ENCODE data around the gene SEPTIN12. TPM values are rescaled to one million over a fixed set of nuclear protein-coding genes. Genes with fewer than 3 reads are reported as not detected.

Gene SEPTIN12
- total and polyA plus RNA-seq, 2 of the 4 experiments (the other 2 are of a cell fraction), result not detected

- no peak for TF ChIP-seq RFX5 (IDR thresholded peaks at IDR 0.05; ENCODE audit: low read depth, low read length)
- no peak for TF ChIP-seq MAFK (IDR thresholded peaks at IDR 0.05; ENCODE audit: low read depth, low read length)
These were observed 13.2 kb upstream of the SEPTIN12 start (continued) for GRCh38 chr16:4801051-4801961.

GRCh38 chr16:4800290-4801041 is 12.3 kb upstream of the SEPTIN12 start:
- Histone ChIP-seq H3K9me3 (ENCODE audit: control insufficient read depth, insufficient read depth, low read length) (no peaks in the 10 kb centered on the region), H3K18ac (ENCODE audit: low read depth, low read length) (no peak overlapping the region), H4K5ac (ENCODE audit: low read depth, low read length) (no peak overlapping the region), H2BK20ac (ENCODE audit: low read depth, low read length) (no peak overlapping the region), H3K23ac (ENCODE audit: low read depth, low read length) (no peak overlapping the region), H2BK5ac (ENCODE audit: low read depth, low read length, poor library complexity, severe bottlenecking) (no peak overlapping the region), H3K4me1 (ENCODE audit: control insufficient read depth, insufficient read depth, low read length) (peaks cover 5% of the 10 kb centered on the region; the same call in 1 of the 2 replicates), H3K4me3 (ENCODE audit: insufficient read depth, low read depth, low read length) (no peak overlapping the region), H2AK5ac (ENCODE audit: low read depth, low read length) (no peak overlapping the region), H2BK15ac (ENCODE audit: low read depth, low read length) (no peak overlapping the region), H3K14ac (replicated peaks; ENCODE audit: low read depth, low read length) (no peak overlapping the region), H3K9me1 (ENCODE audit: insufficient read depth, low read length) (no peaks in the 10 kb centered on the region), H3K27me3 (ENCODE audit: control insufficient read depth, insufficient read depth, low read length) (no peaks in the 10 kb centered on the region), H2BK120ac (ENCODE audit: low read depth, low read length) (no peak overlapping the region), H3K79me1 (ENCODE audit: low read depth in 1 of 2, low read length in 2 of 2) (peaks cover 0 to 7% of the 10 kb centered on the region in 2 experiments; a peak in 1 of 4 replicates), H3K9ac (ENCODE audit: low read depth, low read length) (no peak overlapping the region), H2AFZ (replicated peaks; ENCODE audit: low read length, poor library complexity) (no peak overlapping the region), H4K20me1 (ENCODE audit: insufficient read depth, low read length) (no peaks in the 10 kb centered on the region; the same call in 1 of the 2 replicates), H3K56ac (ENCODE audit: extremely low read depth, insufficient read depth, low read length) (no peak overlapping the region), H2AK9ac (replicated peaks; ENCODE audit: low read depth, low read length, poor library complexity) (no peak overlapping the region), H3K27ac (ENCODE audit: insufficient read depth, low read length) (no peak overlapping the region), H3K4ac (ENCODE audit: low read depth, low read length) (no peak overlapping the region), H4K8ac (ENCODE audit: low read depth in 2 of 2, low read length in 2 of 2) (no peak overlapping the region), H3K36me3 (ENCODE audit: control insufficient read depth, insufficient read depth, low read length) (peaks cover 17% of the 10 kb centered on the region; the same call in 1 of the 2 replicates), H3K4me2 (ENCODE audit: low read depth, low read length) (no peak overlapping the region), H4K91ac (ENCODE audit: insufficient read depth, low read depth, low read length) (no peak overlapping the region)
- CTCF ChIA-PET, result no interaction called here
- POLR2A ChIA-PET (ENCODE audit: unreplicated experiment), result no interaction called here
- BruUV-seq (replicated peaks), result no TSS peak
- dilution Hi-C loops (cut with HindIII; ENCODE audit: low sequenced_read_pairs, unreplicated experiment) (no loop called here), in situ Hi-C loops (cut with MboI; ENCODE audit: low sequenced_read_pairs) (no loop called here), intact Hi-C loops (cut with micrococcal nuclease) (loop anchor here (5.0 kb wide), 1 partner anchor 33 kb away; the partner anchor contains the start of gene ZNF500)
- DNase-seq, result no peak
- 82% methylated on average over 2 of the region's 17 CpGs; no CpG with 5 or more reads in 1 of the 2 experiments for WGBS, 2 experiments (ENCODE audit: extremely low coverage in 2 of 2, insufficient read length in 1 of 2)
- no peak for ATAC-seq (ENCODE audit: low read depth)
- TF ChIP-seq MXI1 (IDR thresholded peaks at IDR 0.05; ENCODE audit: borderline replicate concordance, low read depth, low read length) (no peak), BHLHE40 (IDR thresholded peaks at IDR 0.05; ENCODE audit: low read depth, low read length) (no peak), MAFK (IDR thresholded peaks at IDR 0.05; ENCODE audit: low read depth, low read length) (no peak), CEBPB (IDR thresholded peaks at IDR 0.05; ENCODE audit: low read depth, low read length) (no peak), RCOR1 (IDR thresholded peaks at IDR 0.05; ENCODE audit: insufficient replicate concordance, low read length) (no peak), RAD21 (IDR thresholded peaks at IDR 0.05; ENCODE audit: low read length) (no peak), NFE2L2 (IDR thresholded peaks at IDR 0.05; ENCODE audit: low read depth, low read length) (no peak), MAZ (IDR thresholded peaks at IDR 0.05; ENCODE audit: borderline replicate concordance, low read depth, low read length) (no peak), CHD1 (IDR thresholded peaks at IDR 0.05; ENCODE audit: low read depth, low read length) (no peak), FOS (IDR thresholded peaks at IDR 0.05; ENCODE audit: low read depth, low read length) (no peak), SMC3 (IDR thresholded peaks at IDR 0.05; ENCODE audit: low read depth, low read length) (no peak)
- TF ChIP-seq, protein P1, sequence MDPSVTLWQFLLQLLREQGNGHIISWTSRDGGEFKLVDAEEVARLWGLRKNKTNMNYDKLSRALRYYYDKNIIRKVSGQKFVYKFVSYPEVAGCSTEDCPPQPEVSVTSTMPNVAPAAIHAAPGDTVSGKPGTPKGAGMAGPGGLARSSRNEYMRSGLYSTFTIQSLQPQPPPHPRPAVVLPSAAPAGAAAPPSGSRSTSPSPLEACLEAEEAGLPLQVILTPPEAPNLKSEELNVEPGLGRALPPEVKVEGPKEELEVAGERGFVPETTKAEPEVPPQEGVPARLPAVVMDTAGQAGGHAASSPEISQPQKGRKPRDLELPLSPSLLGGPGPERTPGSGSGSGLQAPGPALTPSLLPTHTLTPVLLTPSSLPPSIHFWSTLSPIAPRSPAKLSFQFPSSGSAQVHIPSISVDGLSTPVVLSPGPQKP (IDR thresholded peaks at IDR 0.05; ENCODE audit: borderline replicate concordance, low read depth, low read length), result no peak

Data from IMR-90 (cell line).